ENCODE data around the gene E4F1. TPM values are rescaled to one million over a fixed set of nuclear protein-coding genes. Genes with fewer than 3 reads are reported as not detected.

E4F1 gene
- total RNA-seq, 1 experiment from 2014 or later, result 34.4 TPM

DNA sequence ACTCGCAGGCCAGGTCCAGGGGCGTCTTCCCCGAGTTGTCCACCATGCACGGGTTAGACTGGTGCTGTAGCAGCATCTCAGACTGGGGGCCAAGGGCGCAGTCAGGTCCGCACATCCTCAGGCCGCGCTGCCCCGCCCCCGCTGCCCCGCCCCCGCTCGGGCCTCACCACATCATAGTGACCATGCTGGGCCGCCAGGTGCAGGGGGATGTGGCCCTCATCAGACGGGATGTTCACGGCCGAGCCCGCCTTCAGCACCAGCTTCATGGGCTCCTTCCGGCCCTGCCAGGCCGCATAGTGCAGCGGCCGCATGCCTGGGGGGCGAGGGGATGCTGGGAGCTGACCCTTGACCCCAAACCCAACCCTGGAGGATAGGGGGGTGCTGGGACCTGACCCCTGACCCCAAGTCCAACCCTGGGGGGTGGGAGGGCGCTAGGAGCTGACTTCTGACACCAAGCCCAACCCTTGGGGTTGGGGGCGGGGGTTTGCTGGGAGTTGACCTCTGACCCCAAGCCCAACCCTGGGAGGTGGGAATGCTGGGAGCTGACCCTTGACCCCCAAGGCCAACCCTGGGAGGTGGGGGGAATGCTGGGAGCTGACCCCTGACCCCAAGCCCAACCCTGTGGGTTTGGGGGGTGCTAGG, 34.0 kb upstream of the E4F1 start:
- Mint-ChIP-seq H3K36me3 (no peaks in the 10 kb centered on the region), H3K4me1 (no peaks in the 10 kb centered on the region), H3K27me3 (ENCODE audit: low read depth) (no peaks in the 10 kb centered on the region; the same call in 1 of the 2 replicates), H3K27ac (no peak overlapping the region), H3K4me3 (no peak overlapping the region), H3K9me3 (no peaks in the 10 kb centered on the region)
- ATAC-seq (no peak), DNase-seq (ENCODE audit: low spot score) (no peak)
- TF ChIP-seq, protein P1, sequence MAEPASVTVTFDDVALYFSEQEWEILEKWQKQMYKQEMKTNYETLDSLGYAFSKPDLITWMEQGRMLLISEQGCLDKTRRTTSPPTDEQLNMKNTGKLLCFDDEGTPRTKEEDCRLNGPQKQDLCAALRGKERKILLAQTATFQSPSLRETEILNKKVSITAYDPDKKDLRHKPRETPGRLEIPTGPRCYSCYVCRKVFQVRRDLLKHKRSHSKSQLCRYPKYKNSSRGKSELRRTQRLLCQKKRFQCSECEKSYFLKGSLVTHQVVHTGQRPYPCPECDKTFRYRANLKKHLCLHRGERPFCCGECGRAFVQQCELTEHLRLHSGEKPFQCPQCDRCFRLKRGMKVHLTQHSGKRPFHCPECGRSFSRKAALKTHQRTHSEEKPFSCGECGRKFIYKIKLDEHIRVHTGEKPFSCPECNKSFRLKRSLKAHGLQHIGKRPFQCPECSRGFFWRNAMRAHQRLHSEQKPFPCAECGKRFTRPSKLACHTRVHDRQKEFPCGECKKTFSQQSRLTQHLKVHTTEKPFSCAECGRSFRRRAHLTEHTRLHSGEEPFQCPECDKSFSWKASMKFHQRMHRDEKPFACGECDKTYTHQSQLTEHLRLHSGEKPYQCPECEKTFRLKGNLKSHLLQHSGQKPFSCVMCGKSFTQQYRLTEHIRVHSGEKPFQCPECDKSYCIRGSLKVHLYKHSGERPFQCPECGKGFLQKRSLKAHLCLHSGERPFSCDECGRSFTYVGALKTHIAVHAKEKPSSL (CRISPR knock-in tag; conservative IDR thresholded peaks at IDR 0.05), result no peak
- TF ChIP-seq GRHL2 (CRISPR knock-in tag; IDR thresholded peaks at IDR 0.05; ENCODE audit: insufficient replicate concordance, severe bottlenecking) (no peak), RORB (CRISPR knock-in tag; IDR thresholded peaks at IDR 0.05) (no peak), MAX (CRISPR knock-in tag; IDR thresholded peaks at IDR 0.05) (no peak), HMGXB4 (CRISPR knock-in tag; IDR thresholded peaks at IDR 0.05) (no peak), NFE2L1 (CRISPR knock-in tag; IDR thresholded peaks at IDR 0.05) (no peak)
- ChIA-PET POLR2A (no interaction called here), CTCF (interaction anchor here (1.1 kb wide), 1 partner anchor 312 kb away, joined by 4 read pairs; no protein-coding TSS in a partner anchor)

- H3K27me3 Mint-ChIP-seq (ENCODE audit: low read depth), result no peaks in the 10 kb centered on the region; the same call in 1 of the 2 replicates
- peaks cover 4% of the 10 kb centered on the region; the same call in 1 of the 2 replicates for H3K4me1 Mint-ChIP-seq
- TF ChIP-seq, protein P2, sequence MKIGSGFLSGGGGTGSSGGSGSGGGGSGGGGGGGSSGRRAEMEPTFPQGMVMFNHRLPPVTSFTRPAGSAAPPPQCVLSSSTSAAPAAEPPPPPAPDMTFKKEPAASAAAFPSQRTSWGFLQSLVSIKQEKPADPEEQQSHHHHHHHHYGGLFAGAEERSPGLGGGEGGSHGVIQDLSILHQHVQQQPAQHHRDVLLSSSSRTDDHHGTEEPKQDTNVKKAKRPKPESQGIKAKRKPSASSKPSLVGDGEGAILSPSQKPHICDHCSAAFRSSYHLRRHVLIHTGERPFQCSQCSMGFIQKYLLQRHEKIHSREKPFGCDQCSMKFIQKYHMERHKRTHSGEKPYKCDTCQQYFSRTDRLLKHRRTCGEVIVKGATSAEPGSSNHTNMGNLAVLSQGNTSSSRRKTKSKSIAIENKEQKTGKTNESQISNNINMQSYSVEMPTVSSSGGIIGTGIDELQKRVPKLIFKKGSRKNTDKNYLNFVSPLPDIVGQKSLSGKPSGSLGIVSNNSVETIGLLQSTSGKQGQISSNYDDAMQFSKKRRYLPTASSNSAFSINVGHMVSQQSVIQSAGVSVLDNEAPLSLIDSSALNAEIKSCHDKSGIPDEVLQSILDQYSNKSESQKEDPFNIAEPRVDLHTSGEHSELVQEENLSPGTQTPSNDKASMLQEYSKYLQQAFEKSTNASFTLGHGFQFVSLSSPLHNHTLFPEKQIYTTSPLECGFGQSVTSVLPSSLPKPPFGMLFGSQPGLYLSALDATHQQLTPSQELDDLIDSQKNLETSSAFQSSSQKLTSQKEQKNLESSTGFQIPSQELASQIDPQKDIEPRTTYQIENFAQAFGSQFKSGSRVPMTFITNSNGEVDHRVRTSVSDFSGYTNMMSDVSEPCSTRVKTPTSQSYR (CRISPR knock-in tag; IDR thresholded peaks at IDR 0.05), result no peak
- no peak for TF ChIP-seq E2F4 (CRISPR knock-in tag; IDR thresholded peaks at IDR 0.05; ENCODE audit: borderline replicate concordance, low read depth)
- TF ChIP-seq, protein P3, sequence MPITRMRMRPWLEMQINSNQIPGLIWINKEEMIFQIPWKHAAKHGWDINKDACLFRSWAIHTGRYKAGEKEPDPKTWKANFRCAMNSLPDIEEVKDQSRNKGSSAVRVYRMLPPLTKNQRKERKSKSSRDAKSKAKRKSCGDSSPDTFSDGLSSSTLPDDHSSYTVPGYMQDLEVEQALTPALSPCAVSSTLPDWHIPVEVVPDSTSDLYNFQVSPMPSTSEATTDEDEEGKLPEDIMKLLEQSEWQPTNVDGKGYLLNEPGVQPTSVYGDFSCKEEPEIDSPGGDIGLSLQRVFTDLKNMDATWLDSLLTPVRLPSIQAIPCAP (CRISPR knock-in tag; IDR thresholded peaks at IDR 0.05), result no peak
- no peak for TF ChIP-seq TEAD1 (CRISPR knock-in tag; IDR thresholded peaks at IDR 0.05)
- TF ChIP-seq AFF4 (CRISPR knock-in tag; IDR thresholded peaks at IDR 0.05; ENCODE audit: borderline replicate concordance), result no peak
- ATAC-seq (no peak), DNase-seq (ENCODE audit: low spot score) (no peak)
- ChIA-PET CTCF (no interaction called here), POLR2A (no interaction called here)
- H3K36me3 Mint-ChIP-seq, result no peaks in the 10 kb centered on the region
- no peak overlapping the region for H3K4me3 Mint-ChIP-seq
- H3K27ac Mint-ChIP-seq, result no peak overlapping the region
- H3K9me3 Mint-ChIP-seq, result no peaks in the 10 kb centered on the region
Observed at GRCh38 chr16:2190002-2190658, 33.3 kb upstream of the E4F1 start.
